GM10248 (cell line): ENCODE data around the gene HAPLN2.

Source experiments
- CTCF ChIA-PET: fragments of 300-600 bp; sonication (Branson Sonifier 250); formaldehyde crosslinking; extraction: SDS; loops from one replicate; lab custom pipeline; 2021; ENCODE audit warnings: antibody characterized with exemption; lab: Yijun Ruan, JAX
- POLR2A ChIA-PET: fragments of 350-650 bp; sonication (Branson Sonifier 250); formaldehyde crosslinking; extraction: SDS; loops from one replicate; lab custom pipeline; 2020; ENCODE audit warnings: antibody characterized with exemption; lab: Yijun Ruan, JAX
- DNase-seq: peaks from one replicate; pipeline ENCODE4 v3.0.0; 2012; ENCODE audit errors: extremely low spot score
- TF ChIP-seq, protein P1 (sequence below): IDR thresholded peaks from 2 replicates; pipeline ENCODE4 v1.5.1; 2012; ENCODE audit warnings: mild to moderate bottlenecking, low read depth; ENCODE audit errors: extremely low read depth, missing control alignments, control extremely low read depth

Gene HAPLN2

DNA sequence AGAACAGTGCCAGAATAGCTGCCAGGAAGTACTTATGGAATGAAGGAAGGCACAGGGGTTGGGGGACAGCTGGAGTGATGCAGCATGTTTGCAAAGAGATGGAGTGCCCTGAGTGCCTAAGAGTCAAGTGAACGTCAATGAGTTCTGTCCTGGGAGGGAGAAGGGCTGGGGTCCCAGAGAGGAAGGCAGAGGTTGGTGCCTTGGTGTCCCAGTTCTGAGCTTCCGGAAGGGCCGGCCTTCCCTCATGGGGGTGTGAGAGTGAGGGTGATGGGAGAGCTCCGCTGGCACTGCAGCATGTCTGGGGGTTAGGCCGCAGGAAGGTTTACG lies 40.4 kb downstream of the HAPLN2 start:
- TF ChIP-seq, protein P1, sequence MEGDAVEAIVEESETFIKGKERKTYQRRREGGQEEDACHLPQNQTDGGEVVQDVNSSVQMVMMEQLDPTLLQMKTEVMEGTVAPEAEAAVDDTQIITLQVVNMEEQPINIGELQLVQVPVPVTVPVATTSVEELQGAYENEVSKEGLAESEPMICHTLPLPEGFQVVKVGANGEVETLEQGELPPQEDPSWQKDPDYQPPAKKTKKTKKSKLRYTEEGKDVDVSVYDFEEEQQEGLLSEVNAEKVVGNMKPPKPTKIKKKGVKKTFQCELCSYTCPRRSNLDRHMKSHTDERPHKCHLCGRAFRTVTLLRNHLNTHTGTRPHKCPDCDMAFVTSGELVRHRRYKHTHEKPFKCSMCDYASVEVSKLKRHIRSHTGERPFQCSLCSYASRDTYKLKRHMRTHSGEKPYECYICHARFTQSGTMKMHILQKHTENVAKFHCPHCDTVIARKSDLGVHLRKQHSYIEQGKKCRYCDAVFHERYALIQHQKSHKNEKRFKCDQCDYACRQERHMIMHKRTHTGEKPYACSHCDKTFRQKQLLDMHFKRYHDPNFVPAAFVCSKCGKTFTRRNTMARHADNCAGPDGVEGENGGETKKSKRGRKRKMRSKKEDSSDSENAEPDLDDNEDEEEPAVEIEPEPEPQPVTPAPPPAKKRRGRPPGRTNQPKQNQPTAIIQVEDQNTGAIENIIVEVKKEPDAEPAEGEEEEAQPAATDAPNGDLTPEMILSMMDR, result no peak
- no peak for DNase-seq
- CTCF ChIA-PET, result interaction anchor here (0.7 to 14.2 kb wide), 31 partner anchors 9 to 243 kb away, joined by 3 to 431 read pairs (median 4); partner anchors contain the start of genes BCAN, CRABP2, GPATCH4 and HAPLN2
- POLR2A ChIA-PET, result interaction anchor here (1.2 kb wide), 1 partner anchor 16 kb away, joined by 8 read pairs; no protein-coding TSS in a partner anchor

DNA sequence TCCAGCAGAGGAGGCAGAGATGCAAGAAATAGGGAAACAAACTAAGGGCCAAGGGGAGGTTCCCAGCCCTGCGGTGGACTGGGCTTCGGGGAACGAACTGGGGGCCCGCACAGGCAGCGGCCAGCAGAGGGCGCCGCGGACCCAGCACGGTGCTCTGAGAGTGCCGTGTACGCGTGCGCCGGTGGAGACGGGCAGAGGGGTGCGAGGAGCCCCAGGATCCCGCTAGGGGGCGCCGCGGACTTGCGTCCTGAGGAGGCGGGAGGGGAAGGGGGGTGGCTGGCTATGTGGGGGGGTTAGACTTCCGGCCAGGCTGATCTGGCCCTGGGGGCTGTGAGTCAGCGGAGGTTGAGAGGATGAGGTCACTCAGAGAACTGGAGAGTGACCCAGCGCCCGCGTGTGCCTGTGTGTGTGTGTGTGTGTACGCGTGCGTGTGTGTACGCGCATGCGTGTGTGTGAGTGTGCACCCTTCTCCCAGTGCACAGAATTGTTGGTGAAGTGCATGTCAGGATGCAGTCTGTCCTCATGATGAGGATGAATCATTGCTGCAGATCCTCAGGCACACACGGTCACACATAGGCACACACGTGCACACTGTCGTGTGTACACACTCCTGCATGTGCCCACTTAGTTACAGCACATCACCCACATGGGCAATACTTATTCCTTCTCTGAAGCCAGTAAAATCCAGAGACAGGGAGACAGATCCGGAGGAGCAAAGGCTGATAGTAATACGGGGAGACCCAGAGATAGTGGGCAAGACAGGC lies 41.0 kb downstream of the HAPLN2 start:
- TF ChIP-seq, protein P1, result peak; percentile 99
- POLR2A ChIA-PET, result interaction anchor here (1.2 to 1.6 kb wide), 2 partner anchors 17 to 68 kb away, joined by 4 to 8 read pairs; partner anchors contain the start of genes ISG20L2 and METTL25B
- DNase-seq, result peak; percentile 99
- CTCF ChIA-PET, result interaction anchor here (0.7 to 14.2 kb wide), 44 partner anchors 10 to 242 kb away, joined by 3 to 431 read pairs (median 5); partner anchors contain the start of genes BCAN, CRABP2, GPATCH4 and HAPLN2

DNA sequence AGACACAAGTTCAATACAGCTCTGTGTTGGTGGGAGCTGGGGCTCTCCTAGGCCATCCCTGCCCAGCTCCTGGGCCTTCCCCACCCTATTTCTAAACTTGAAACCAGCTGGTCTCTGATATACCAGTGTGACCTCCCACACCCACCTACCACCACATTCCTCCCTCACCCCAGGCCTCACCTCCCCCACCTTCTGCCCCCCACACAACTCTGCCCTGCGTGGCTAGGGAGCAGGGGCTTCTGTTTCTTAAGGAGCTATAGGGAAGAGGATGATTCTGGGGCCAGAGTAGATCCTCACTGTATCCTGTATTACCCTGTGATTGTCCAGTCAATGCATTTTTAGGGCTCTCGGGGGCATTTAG lies 41.5 kb downstream of the HAPLN2 start:
- CTCF ChIA-PET, result interaction anchor here (0.6 to 14.2 kb wide), 25 partner anchors 11 to 267 kb away, joined by 3 to 431 read pairs (median 6); partner anchors contain the start of genes CRABP2, GPATCH4, HAPLN2 and ISG20L2
- POLR2A ChIA-PET, result interaction anchor here (1.2 to 1.6 kb wide), 2 partner anchors 17 to 68 kb away, joined by 4 to 8 read pairs; partner anchors contain the start of genes ISG20L2 and METTL25B
- TF ChIP-seq, protein P1, result no peak
- DNase-seq, result no peak

DNA sequence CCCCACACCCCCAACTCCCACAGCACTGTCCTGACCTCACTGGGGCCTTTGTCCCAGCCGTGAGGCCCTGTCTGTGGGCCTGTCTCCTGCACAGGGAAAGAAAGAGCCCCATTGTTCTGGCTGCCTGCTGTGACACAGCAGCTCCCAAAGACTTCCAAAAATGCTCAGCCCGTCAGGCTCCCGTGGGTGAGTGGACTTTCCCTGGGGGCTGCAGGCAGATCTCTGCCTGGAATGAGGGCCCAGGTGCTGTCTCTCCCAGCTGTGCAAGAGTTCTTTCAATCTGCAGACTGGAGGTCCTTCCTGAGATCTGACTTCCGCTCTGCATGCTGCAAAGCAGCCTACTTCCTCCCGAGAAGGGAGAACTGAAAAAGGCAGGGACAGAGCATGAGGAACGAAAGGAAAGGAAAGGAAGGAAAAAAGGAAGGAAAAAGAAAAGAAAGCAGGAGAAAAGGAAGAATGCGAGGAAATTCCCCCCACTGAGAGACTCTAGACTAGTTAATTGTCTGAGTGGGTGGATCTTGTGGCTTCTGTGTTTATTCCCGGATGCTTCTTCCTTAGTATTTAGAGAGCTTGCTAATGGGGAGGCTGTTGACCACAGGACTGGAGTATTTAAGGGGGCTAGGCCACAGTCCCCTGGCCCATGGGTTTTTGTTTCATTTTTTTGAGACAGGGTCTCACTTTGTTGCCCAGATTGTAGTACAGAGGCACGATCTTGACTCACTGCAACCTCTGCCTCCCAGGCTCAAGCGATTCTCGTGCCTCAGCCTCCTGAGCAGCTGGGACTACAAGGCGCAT lies 43.0 kb downstream of the HAPLN2 start:
- TF ChIP-seq, protein P1, result no peak
- CTCF ChIA-PET, result interaction anchor here (1.0 to 14.2 kb wide), 13 partner anchors 12 to 266 kb away, joined by 3 to 431 read pairs (median 9); partner anchors contain the start of genes CRABP2, HAPLN2, ISG20L2 and METTL25B
- DNase-seq, result no peak
- POLR2A ChIA-PET, result no interaction called here

DNA sequence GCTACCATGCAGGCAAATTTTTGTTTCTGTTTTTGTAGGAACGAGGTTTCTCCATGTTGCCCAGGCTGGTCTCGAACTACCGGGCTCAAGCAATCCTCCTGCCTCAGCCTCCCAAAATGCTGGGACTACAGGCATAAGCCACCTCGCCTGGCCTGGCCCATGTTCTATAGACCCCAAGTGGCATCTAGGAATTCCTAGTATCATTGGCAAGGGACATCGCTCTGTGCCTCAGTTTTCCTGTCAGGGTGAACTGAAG lies 43.5 kb downstream of the HAPLN2 start:
- DNase-seq, result no peak
- ChIA-PET CTCF (interaction anchor here (4.0 to 14.2 kb wide), 3 partner anchors 13 to 64 kb away, joined by 52 to 431 read pairs (median 103); partner anchors contain the start of genes ISG20L2, METTL25B and NES), POLR2A (interaction anchor here (0.6 kb wide), 1 partner anchor 43 kb away, joined by 7 read pairs; no protein-coding TSS in a partner anchor)
- TF ChIP-seq, protein P1, result no peak

DNA sequence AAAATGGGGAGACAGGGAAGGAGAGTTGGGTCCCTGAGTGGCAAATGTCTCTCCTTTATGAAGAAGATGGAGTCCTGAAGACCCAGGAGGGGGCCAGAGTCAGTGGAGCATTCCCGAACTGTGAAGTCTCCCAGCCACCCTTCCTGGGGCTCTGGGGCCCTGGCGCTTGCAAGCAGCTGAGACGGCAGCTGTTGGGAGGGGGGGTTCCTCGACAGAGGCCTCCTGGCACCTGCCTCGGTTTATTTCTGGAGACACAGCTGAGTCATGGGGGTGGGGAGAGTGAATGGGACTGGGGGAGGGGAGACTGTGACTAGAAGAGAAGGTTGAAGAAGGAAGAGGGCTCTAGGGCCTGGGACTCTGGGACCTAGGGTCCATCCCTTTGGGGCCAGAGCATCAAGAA lies 44.0 kb downstream of the HAPLN2 start:
- POLR2A ChIA-PET, result interaction anchor here (0.6 kb wide), 1 partner anchor 43 kb away, joined by 7 read pairs; no protein-coding TSS in a partner anchor

More for the DNA sequence above, 44.0 kb downstream of the HAPLN2 start:
- TF ChIP-seq, protein P1, result no peak
- DNase-seq, result no peak
- CTCF ChIA-PET, result interaction anchor here (2.6 to 14.2 kb wide), 3 partner anchors 17 to 63 kb away, joined by 7 to 431 read pairs (median 18); partner anchors contain the start of gene NES
